Activated CD4-positive, alpha-beta T cell treated with anti-CD3 and anti-CD28 coated beads, Interleukin-2, amount 50 U/mL, for 16 hours (primary cell): ENCODE data around the gene ASB4.
"Not testable (repeated sequence)": the region's sequence is repeated elsewhere in the genome, so short reads cannot be mapped to it uniquely, and the experiment has no call there.

ENCODE experiments used
- DNase-seq: peaks from one replicate; pipeline ENCODE4 v3.0.0-alpha.2; 2020

Gene ASB4

GRCh38 chr7:95527776-95528250 is 42.1 kb downstream of the ASB4 start:
- no peak for DNase-seq

DNA sequence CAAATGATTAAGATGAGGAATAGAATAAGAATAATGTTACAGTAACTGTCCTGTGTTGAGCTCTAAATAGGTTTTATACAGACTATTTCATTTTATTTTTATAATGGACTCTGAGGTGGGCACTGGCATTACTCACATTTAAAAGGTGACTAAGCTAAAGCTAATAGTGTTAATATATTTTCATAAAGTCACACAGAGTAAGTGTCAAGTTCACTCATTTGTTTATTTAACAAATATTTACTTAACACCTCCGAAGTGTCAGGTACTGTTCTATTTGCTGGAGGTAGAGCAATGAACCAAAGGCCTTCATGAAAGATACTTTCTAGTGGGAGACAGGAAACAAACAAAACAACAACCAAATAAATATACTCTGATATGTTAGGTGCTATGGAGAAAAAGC is 44.0 kb downstream of the ASB4 start:
- no peak for DNase-seq

DNA sequence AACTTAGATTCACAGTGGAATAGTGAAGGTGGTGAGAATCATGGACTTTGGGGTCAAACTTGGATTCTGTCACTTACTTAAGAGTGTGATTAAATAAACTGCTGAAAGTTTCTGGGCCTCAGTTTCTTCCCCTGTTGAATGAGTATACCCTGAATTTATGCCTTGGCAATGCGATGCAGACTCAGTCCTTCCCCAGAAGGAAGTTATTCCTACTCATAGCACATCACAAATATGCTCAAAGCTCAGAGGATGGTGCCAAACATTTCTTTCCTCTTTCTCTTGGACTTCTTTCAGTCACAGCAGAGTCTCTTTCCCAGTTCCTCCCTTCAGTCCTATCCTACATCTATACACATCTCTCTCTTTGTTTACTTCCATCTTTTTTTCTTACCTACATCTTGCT is 45.1 kb downstream of the ASB4 start:
- DNase-seq, result no peak

GRCh38 chr7:95531605-95532219 is 46.0 kb downstream of the ASB4 start:
- DNase-seq, result no peak

GRCh38 chr7:95534796-95535195 is 49.1 kb downstream of the ASB4 start:
- DNase-seq, result no peak

- no peak for DNase-seq
Measured at GRCh38 chr7:95535662-95536061, 49.9 kb downstream of the ASB4 start.

GRCh38 chr7:95536656-95537311 is 51.0 kb downstream of the ASB4 start:
- DNase-seq, result no peak

GRCh38 chr7:95537468-95537867 is 51.7 kb downstream of the ASB4 start:
- no peak for DNase-seq

DNA sequence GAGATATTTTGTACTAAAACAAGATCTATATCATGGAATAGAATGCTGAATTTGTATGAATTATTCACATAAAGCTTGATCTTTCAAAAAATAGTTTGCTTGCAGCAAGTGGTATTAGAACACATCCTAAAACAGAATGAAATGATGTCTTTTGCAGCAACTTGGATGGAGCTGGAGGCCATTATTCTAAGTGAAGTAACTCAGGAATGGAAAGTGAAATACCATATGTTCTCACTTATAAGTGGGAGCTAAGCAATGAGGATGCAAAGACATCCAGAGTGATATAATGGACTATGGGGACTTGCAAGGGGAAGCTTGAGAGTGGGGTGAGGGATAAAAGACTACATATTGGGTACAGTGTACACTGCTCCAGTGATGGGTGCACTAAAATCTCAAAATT is 53.7 kb downstream of the ASB4 start:
- no peak for DNase-seq

- DNase-seq, result no peak
Measured at GRCh38 chr7:95540366-95540765, 54.6 kb downstream of the ASB4 start.

DNA sequence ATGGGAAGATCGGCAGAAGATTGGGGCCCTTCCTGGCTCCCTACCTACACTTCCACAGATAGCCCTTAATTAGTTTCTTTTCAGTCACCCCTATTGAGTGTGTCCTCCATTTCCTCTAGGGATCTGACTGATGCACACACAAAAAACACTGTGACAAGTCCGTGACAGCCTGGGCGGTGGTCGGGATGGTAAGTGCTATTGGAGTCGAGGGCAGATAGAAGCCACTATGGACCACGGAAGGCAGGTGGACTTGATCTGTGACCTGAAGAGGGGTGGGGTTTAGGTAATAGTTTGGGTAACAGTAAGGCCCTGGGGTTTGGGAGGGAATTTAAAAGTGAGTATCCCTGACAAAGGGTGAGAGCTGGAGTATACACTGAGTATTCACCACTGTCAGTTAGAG is 57.6 kb downstream of the ASB4 start:
- DNase-seq, result no peak

DNA sequence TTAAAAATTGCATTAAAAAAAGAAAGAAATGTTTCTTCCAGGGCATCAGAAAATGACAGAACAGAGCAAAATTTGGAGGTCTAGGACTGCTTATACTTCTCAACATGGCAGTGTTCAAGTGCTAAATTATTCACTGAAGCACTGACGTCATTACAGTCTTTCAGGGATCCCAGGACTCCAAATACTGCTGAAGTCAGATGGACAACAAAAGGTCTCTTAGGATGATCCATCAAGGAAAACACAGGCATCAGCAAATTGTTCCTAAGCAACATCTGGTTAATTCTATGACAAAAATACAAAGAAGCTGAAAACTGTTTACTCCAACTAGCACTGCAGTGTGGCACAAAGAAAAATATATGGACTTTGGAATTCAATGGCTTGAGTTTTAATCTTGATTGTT is 58.4 kb downstream of the ASB4 start:
- DNase-seq, result no peak

DNA sequence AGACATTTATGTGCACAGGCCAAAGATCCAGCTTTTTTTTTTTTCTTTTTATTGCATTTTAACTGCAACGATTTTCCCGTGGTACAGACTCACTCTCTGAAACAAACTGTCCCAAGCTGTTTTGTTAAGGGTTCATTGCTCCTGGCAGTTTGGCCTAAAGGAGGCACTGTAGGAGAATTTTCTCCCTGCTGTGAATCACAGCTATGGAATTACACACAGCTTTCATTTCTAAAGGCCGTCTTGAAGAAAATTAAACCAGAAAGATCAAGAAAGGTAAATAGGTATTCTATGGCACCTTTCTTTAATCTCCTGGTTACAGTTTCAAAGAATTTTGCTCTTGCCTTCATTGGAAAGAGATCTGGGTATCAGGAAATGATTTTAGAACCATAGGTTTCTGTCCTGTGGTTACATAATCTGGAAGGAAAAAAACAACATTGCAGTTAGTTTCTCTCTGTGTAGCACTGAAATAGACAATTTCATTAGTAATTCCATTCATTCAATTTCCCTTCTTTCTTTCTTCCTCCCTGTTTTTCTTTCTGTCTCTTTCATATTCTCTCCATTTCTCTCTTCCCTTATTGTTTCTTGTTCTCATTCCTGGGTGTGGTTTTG is 59.4 kb downstream of the ASB4 start:
- DNase-seq, result no peak

DNA sequence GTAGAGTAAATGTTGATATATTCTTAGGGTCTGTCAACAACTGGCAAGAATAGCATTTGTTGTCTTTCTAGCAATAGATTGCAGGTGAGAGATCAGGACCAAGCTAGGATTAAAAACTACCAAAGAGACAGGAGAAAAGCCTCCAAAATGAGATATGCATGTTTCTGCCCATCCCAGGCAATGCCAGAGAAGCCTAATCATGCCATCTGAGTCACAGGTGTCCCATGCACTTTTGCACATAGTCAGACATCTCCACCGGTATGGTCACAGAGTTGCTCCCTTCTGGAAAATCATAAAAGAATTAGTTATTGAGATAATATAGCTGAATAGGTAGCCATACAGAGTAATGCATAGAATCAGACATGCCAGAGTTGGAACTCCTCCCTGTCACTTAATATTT is 59.9 kb downstream of the ASB4 start:
- no peak for DNase-seq

GRCh38 chr7:95546647-95547046 is 60.9 kb downstream of the ASB4 start:
- no peak for DNase-seq

- DNase-seq, result no peak
Measured at GRCh38 chr7:95547361-95548348, 61.9 kb downstream of the ASB4 start.

DNA sequence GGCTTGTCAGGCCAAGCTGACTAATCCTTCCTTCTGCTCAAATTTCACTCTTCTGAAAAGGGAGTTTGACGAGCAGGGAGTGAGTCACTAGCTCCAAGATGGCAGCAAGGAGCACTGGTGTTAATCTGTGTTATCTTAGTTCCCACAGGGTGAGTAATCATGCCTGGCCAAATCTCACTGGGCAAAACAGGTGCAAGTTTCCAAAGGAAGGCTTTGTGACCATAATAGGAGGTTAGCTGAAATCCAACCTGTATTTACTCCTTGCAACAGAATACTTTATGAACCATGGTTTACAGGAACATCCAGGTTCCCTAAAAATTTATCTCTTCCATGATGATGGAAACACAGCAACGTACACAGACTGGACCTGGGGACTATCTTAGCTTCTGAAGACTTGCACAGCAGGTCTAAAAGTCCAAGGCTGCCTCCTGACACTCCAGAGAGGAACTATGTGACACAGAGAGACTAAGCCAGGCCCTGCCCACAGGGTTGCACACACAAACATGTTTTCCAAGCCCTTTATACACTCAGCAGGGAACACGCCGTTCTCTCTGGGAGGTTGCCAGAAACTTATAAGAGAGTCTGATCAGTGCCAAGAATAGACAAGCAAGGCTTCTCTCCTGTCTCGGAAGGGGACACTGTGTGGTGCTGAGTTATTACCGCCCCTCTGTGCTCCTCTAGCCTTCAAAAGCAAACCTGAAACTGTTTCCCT is 64.2 kb downstream of the ASB4 start:
- no peak for DNase-seq

GRCh38 chr7:95550546-95550945 is 64.8 kb downstream of the ASB4 start:
- DNase-seq, result no peak

DNA sequence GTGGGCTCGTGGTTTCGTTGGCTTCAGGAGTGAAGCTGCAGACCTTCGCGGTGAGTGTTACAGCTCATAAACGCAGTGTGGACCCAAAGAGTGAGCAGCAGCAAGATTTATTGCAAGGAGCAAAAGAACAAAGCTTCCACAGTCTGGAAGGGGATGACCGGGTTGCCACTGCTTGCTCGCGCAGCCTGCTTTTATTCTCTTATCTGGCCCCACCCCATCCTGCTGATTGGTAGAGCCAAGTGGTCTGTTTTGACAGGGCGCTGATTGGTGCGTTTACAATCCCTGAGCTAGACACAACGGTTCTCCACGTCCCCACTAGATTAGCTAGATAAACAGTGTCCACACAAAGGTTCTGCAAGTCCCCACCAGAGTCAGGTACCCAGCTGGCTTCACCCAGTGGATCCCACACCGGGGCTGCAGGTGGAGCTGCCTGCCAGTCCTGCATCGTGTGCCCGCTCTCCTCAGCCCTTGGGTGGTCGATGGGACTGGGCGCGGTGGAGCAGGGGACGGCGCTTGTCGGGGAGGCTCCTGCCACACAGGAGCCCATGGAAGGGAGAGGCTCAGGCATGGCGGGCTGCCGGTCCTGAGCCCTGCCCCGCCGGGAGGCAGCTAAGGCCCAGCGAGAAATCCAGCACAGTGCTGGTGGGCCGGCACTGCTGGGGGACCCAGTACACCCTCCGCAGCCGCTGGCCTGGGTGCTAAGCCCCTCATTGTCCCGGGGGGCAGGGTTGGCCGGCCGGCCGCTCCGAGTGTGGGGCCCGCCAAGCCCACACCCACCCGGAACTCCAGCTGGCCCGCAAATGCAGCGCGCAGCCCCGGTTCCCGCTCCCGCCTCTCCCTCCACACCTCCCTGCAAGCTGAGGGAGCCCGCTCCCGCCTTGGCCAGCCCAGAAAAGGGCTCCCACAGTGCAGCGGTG is 66.5 kb downstream of the ASB4 start:
- DNase-seq, result not testable (repeated sequence)

GRCh38 chr7:95553939-95554338 is 68.2 kb downstream of the ASB4 start:
- DNase-seq, result no peak

- DNase-seq, result no peak
Measured at GRCh38 chr7:95556777-95557176, 71.0 kb downstream of the ASB4 start.
